ENCODE measurements around the gene TMEM14C.
A peak's percentile ranks its signal among the peaks of the same experiment; 100 is the strongest.

The TMEM14C gene

DNA sequence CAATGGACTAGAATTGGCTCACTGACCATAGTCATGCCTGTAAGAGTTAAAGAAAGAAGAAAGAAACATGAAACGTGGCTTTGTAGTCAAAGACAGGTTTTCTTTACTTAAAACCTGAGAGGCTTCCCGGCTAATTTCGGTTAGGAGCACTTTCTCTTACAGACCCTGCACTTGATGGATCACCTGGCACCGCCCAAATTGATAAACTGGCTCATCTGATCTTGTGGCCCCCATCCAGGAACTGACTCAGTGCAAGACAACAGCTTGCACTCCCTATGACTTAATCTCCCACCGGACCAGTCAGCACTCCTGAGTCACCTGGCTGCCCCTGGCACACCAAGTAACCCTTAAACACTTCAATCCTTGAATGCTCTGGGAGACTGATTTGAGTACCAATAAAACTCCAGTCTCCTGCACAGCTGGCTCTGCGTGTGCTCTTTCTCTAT is 37.0 kb downstream of the TMEM14C start:
- DNase-seq (ENCODE audit: low read depth): peak; percentile 57

DNA sequence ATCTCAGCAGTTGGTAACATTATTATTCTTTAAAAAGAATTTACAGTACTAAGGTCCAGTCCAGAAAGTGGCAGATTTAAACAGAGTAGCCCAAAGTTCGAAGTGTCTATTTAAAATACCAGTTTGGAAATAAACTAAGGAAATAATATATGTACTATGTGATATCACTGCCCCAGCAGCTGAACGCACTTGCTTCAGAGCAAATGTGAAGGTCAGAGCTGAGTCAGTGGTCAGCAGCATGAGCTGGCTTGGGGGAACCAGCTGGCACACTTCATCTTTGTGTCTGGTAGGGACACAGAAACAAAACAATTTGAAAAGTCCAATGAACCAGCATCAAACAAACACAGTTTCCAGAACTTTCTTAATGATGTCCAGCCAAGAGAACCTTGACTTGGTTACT is 40.1 kb downstream of the TMEM14C start:
- no peak for DNase-seq (ENCODE audit: low read depth)

- no peak for DNase-seq (ENCODE audit: low read depth)
These were observed 46.5 kb downstream of the TMEM14C start for GRCh38 chr6:10769419-10769818.

DNA sequence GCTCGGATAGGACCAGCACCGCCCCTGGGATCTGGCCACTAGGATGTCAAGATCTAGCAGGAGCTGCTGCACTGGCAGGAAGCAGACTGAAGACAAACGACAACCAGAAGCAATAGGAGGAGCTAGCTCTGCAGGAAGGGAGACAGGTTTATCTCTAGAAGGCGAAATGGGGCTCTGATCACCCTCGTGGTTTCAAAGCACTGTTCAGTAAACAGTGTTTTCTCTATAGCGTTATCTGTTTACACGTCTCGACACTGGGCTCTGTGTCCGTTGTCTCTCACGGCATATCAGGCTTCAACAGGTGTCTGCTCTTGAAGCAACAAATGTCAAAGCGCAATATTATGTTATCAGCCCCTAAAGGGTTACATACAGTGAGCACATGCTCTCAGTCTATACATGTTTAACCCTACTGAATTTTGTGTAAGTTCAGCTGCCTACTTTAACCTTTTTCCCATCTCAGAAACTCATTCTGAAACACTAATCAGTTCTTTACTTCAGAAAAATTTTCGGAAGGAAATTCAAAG is 48.6 kb downstream of the TMEM14C start:
- no peak for DNase-seq (ENCODE audit: low read depth)

DNA sequence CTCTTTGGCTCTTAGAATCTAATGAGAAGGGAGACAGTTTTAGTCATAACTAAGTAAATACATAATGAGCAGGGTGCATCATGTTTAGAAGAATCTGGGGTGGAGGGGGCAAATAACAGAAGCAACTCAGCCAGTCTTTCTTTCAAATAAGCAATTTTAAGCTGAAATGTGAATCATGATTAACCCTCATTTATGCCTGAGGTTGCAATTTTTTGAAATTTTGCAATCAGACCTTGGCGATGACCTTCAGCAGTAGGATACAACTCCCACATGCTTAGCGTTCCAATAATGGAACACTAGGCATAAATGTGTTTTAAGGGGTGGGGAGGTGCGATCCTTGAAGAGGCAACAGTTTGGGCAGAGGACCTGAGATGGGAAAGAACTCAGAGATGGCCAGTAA is 55.4 kb downstream of the TMEM14C start:
- no peak for DNase-seq (ENCODE audit: low read depth)

- no peak for DNase-seq (ENCODE audit: low read depth)
These were observed 56.2 kb downstream of the TMEM14C start for GRCh38 chr6:10779076-10779475.

Data from stromal cell of bone marrow (primary cell).